A549 (cell line): ENCODE results near the gene CTPS2. TPM values are rescaled to one million over a fixed set of nuclear protein-coding genes. Genes with fewer than 3 reads are reported as not detected.

ENCODE experiments used
- ATAC-seq, 2 experiments: fragments of 200-7000 bp in 1 of 2; fragments of >200 bp in 1 of 2; cut with Nextera tagmentation in 1 of 2; cut with Tn5 transposase in 1 of 2; 3 replicates each; pipeline versions ENCODE4 v1.8.0 to v1.9.1; 2018 to 2020; ENCODE audit warnings: mild to moderate bottlenecking in 1 of 2, moderate library complexity in 1 of 2
- CTCF ChIA-PET: fragments of 300-600 bp; sonication (Branson Sonifier 250); formaldehyde crosslinking; extraction: SDS; loops from one replicate; lab custom pipeline; 2021; ENCODE audit warnings: antibody characterized with exemption, inconsistent platforms; lab: Yijun Ruan, JAX
- POLR2A ChIA-PET: fragments of 350-600 bp; formaldehyde crosslinking; extraction: SDS; loops from one replicate; lab custom pipeline; 2021; ENCODE audit warnings: antibody characterized with exemption, inconsistent platforms; lab: Yijun Ruan, JAX
- DNase-seq, 2 experiments: peaks; one replicate each; pipeline versions ENCODE4 v3.0.0 to v3.0.0-alpha.2; 2011 to 2016; ENCODE audit warnings: low read depth in 1 of 2, low spot score in 1 of 2
- FAIRE-seq: peaks from 2 replicates; lab custom pipeline; 2011; peaks lifted over from hg19 to GRCh38; lab: Jason Lieb, UNC
- H3K27ac ChIP-seq, 2 experiments: fragments of >200 bp; sonication (Bioruptor Twin); formaldehyde crosslinking; 3 replicates each; pipeline ENCODE4 v1.5.1; 2016 to 2017
- H3K4me1 ChIP-seq: fragments of >200 bp; sonication (Bioruptor Twin); formaldehyde crosslinking; 3 replicates; pipeline ENCODE4 v1.6.1; 2016
- H3K4me2 ChIP-seq: fragments of >200 bp; sonication (Bioruptor Twin); formaldehyde crosslinking; 3 replicates; pipeline ENCODE4 v1.6.1; 2016
- H3K4me3 ChIP-seq: fragments of >200 bp; sonication (Bioruptor Twin); formaldehyde crosslinking; 3 replicates; pipeline ENCODE4 v1.5.1; 2016
- H3K9me3 ChIP-seq: fragments of >200 bp; sonication (Bioruptor Twin); formaldehyde crosslinking; 3 replicates; pipeline ENCODE4 v1.6.1; 2016
- BCL3 ChIP-seq: fragments of >200 bp; sonication (Bioruptor Twin); formaldehyde crosslinking; IDR thresholded peaks from 3 replicates; pipeline ENCODE4 v1.6.1; 2016
- CBX8 ChIP-seq: fragments of 200-600 bp; sonication (generic); IDR thresholded peaks from 2 replicates; pipeline ENCODE4 v1.6.1; 2016
- CEBPB ChIP-seq, 2 experiments: fragments of >200 bp in 1 of 2; sonication (Bioruptor Twin) in 1 of 2; formaldehyde crosslinking in 1 of 2; IDR thresholded peaks; 2 replicates each; pipeline ENCODE4 v1.6.1; 2012 to 2016
- CHD2 ChIP-seq: fragments of 150-350 bp; IDR thresholded peaks from 2 replicates; pipeline ENCODE4 v1.6.1; 2014; ENCODE audit warnings: low read length; ENCODE audit not compliant: partially characterized antibody
- CTCF ChIP-seq: fragments of >200 bp; sonication (Bioruptor Twin); formaldehyde crosslinking; IDR thresholded peaks from 3 replicates; pipeline ENCODE4 v1.5.1; 2016
- EHF ChIP-seq: fragments of 250-450 bp; sonication (Bioruptor Pico); IDR thresholded peaks from 2 replicates; pipeline ENCODE4 v1.5.0; 2020; ENCODE audit warnings: mild to moderate bottlenecking
- ELK1 ChIP-seq: fragments of 150-350 bp; IDR thresholded peaks from 2 replicates; pipeline ENCODE4 v1.6.1; 2014; ENCODE audit warnings: low read depth, mild to moderate bottlenecking, low read length
- HDAC2 ChIP-seq: fragments of 200-600 bp; sonication (generic); IDR thresholded peaks from 2 replicates; pipeline ENCODE4 v1.6.1; 2016
- HEYL ChIP-seq: fragments of 250-450 bp; sonication (Bioruptor Pico); IDR thresholded peaks from 2 replicates; pipeline ENCODE4 v1.8.0; 2021; ENCODE audit warnings: mild to moderate bottlenecking, moderate library complexity
- HOXA7 ChIP-seq: fragments of 250-450 bp; sonication (Bioruptor Pico); IDR thresholded peaks from 2 replicates; pipeline ENCODE4 v1.5.0; 2020; ENCODE audit warnings: mild to moderate bottlenecking, moderate library complexity
- JUN ChIP-seq, 2 experiments: fragments of >200 bp; sonication (Bioruptor Twin); formaldehyde crosslinking; IDR thresholded peaks; 2 replicates in 1 of 2; 3 replicates in 1 of 2; pipeline ENCODE4 v1.6.1; 2016 to 2017
- KDM5A ChIP-seq: fragments of 200-600 bp; sonication (generic); IDR thresholded peaks from 2 replicates; pipeline ENCODE4 v1.6.1; 2016; ENCODE audit warnings: antibody characterized with exemption, mild to moderate bottlenecking
- NFE2L2 ChIP-seq: fragments of 150-350 bp; conservative IDR thresholded peaks from 2 replicates; pipeline ENCODE4 v1.6.1; 2014; ENCODE audit warnings: low read length
- PHF8 ChIP-seq: fragments of 200-600 bp; sonication (generic); IDR thresholded peaks from 2 replicates; pipeline ENCODE4 v1.6.1; 2016; ENCODE audit warnings: low read depth, mild to moderate bottlenecking, antibody characterized with exemption, moderate library complexity, borderline replicate concordance
- POLR2AphosphoS2 ChIP-seq: conservative IDR thresholded peaks from 2 replicates; pipeline ENCODE4 v1.6.1; 2012; ENCODE audit warnings: low read length, improper control_type of control experiment, inconsistent platforms
- RARB ChIP-seq: fragments of 250-450 bp; sonication (Bioruptor Pico); IDR thresholded peaks from 2 replicates; pipeline ENCODE4 v1.8.0; 2021; ENCODE audit warnings: mild to moderate bottlenecking, moderate library complexity
- REST ChIP-seq: fragments of 200-600 bp; sonication (generic); IDR thresholded peaks from 2 replicates; pipeline ENCODE4 v1.6.1; 2016; ENCODE audit warnings: antibody characterized with exemption, mild to moderate bottlenecking, moderate library complexity
- SMC3 ChIP-seq: fragments of >200 bp; sonication (Bioruptor Twin); formaldehyde crosslinking; IDR thresholded peaks from 3 replicates; pipeline ENCODE4 v1.6.1; 2018; ENCODE audit warnings: inconsistent platforms
- SREBF2 ChIP-seq: fragments of 450-650 bp; IDR thresholded peaks from 2 replicates; pipeline ENCODE4 v1.6.1; 2014; ENCODE audit warnings: mild to moderate bottlenecking, moderate library complexity
- TP53 ChIP-seq: fragments of 250-450 bp; sonication (Bioruptor Pico); IDR thresholded peaks from 2 replicates; pipeline ENCODE4 v1.5.0; 2021; ENCODE audit warnings: mild to moderate bottlenecking, moderate library complexity
- USF2 ChIP-seq: fragments of 450-650 bp; IDR thresholded peaks from 2 replicates; pipeline ENCODE4 v1.6.1; 2014; ENCODE audit warnings: antibody characterized with exemption
- ZFP36 ChIP-seq: fragments of 450-650 bp; IDR thresholded peaks from 2 replicates; pipeline ENCODE4 v1.6.1; 2014; ENCODE audit warnings: borderline replicate concordance; ENCODE audit not compliant: partially characterized antibody
- ZNF302 ChIP-seq: fragments of 250-450 bp; sonication (Bioruptor Pico); IDR thresholded peaks from 2 replicates; pipeline ENCODE4 v1.9.0; 2021; ENCODE audit warnings: inconsistent platforms, mild to moderate bottlenecking, moderate library complexity
- ZSCAN20 ChIP-seq: fragments of 250-450 bp; sonication (Bioruptor Pico); IDR thresholded peaks from 2 replicates; pipeline ENCODE4 v1.8.0; 2022; ENCODE audit warnings: mild to moderate bottlenecking, moderate library complexity
- WGBS: methylation state at CpG from one replicate; pipeline ENCODE4 v1.1.6; 2017; ENCODE audit errors: missing lambda C conversion rate; 5-methylcytosine and 5-hydroxymethylcytosine counted together
- polyA plus RNA-seq, 4 experiments: library from polyadenylated mRNA; depleted of rRNA in 3 of 4; stranded (reverse); fragments of >200 nt; fragmentation: RNase III in 1 of 4; extraction: RNeasy Plus Mini Kit Qiagen cat#74134 plus additional on column Dnase treatment in 1 of 4; gene quantifications; 2 replicates in 3 of 4; 3 replicates in 1 of 4; pipeline ENCODE4 v1.2.3, GENCODE V29; 2011 to 2017
- TF ChIP-seq, protein P1 (sequence below): fragments of >200 bp; sonication (Bioruptor Twin); formaldehyde crosslinking; IDR thresholded peaks from 2 replicates; pipeline ENCODE4 v1.6.1; 2016

Gene CTPS2
- polyA plus RNA-seq, 2 of the 4 experiments (the other 2 are of a cell fraction): 11.1 to 18.5 TPM

DNA sequence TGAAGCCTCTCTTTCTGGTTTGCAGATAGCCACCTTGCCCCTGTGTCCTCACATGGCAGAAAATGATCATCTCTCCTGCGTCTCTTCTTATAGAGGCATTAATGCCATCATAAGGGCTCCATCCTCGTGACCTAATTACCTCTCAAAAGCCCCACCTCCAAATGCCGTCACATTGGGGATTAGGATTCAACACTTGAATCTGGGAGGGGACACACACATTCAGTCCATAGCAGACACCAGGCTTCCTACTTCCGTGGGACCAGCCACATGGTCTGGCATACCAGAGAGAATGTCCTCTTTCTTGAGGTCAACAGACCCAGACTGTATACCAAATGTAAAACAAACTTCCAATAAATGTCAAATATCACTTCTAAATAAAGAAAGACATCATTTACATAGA is 144.8 kb downstream of the CTPS2 start:
- TF ChIP-seq PHF8 (no peak), BCL3 (no peak), KDM5A (no peak), JUN (IDR thresholded peaks at IDR 0.05) (no peak), NFE2L2 (no peak), HOXA7 (CRISPR knock-in tag) (no peak)
- TF ChIP-seq, protein P1, sequence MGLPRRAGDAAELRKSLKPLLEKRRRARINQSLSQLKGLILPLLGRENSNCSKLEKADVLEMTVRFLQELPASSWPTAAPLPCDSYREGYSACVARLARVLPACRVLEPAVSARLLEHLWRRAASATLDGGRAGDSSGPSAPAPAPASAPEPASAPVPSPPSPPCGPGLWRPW: no peak
- no peak overlapping the region for H3K4me2 ChIP-seq
- WGBS: 82% methylated on average over 4 of the region's 4 CpGs
- H3K4me3 ChIP-seq: no peak overlapping the region
- DNase-seq: no peak
- no peak for ATAC-seq
- FAIRE-seq: no peak
- no peaks in the 10 kb centered on the region for H3K4me1 ChIP-seq
- no peak overlapping the region for H3K27ac ChIP-seq
- H3K9me3 ChIP-seq: no peaks in the 10 kb centered on the region
- POLR2A ChIA-PET: no interaction called here
- CTCF ChIA-PET: interaction anchor here (0.7 kb wide), 1 partner anchor 133 kb away, joined by 3 read pairs; no protein-coding TSS in a partner anchor

DNA sequence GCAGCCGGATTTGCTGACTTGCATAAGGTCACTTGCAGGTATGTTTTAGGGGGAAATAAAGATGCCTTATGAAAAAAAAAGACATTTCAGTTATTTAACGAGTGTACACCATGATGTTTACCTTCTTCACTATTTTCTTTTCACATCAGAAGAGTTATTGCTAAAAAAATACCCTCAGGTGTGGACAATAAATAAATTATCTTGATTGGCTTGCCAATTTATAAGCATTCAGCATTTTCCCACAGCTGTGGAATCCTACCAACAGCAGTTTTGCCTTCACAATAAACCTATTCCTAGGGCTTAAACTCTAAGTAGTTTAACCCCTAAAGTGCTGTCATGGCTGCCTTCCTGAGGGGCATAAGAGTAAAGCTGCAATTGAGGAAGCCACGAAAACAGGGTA is 145.9 kb downstream of the CTPS2 start:
- H3K4me3 ChIP-seq: no peak overlapping the region
- H3K4me2 ChIP-seq: no peak overlapping the region
- CTCF ChIA-PET: no interaction called here
- WGBS: 26% methylated on average over 3 of the region's 3 CpGs
- POLR2A ChIA-PET: no interaction called here
- ATAC-seq (no peak), FAIRE-seq (no peak), DNase-seq (no peak)
- H3K9me3 ChIP-seq: no peaks in the 10 kb centered on the region
- H3K4me1 ChIP-seq: no peaks in the 10 kb centered on the region
- H3K27ac ChIP-seq: no peak overlapping the region
- TF ChIP-seq POLR2AphosphoS2 (no peak), ZNF302 (CRISPR knock-in tag) (no peak), TP53 (CRISPR knock-in tag) (no peak), RARB (CRISPR knock-in tag) (no peak), CHD2 (no peak), EHF (CRISPR knock-in tag) (no peak)

- Histone ChIP-seq H3K27ac (no peak overlapping the region), H3K4me2 (no peak overlapping the region), H3K9me3 (no peaks in the 10 kb centered on the region), H3K4me3 (no peak overlapping the region)
- ChIA-PET POLR2A (no interaction called here), CTCF (no interaction called here)
- no peak for DNase-seq
- no peak for TF ChIP-seq ZFP36
- TF ChIP-seq ELK1: no peak
- TF ChIP-seq REST: no peak
- TF ChIP-seq SREBF2: no peak
- TF ChIP-seq SMC3: no peak
- TF ChIP-seq CTCF: no peak
- no peak for TF ChIP-seq ZSCAN20 (CRISPR knock-in tag)
- no peak for TF ChIP-seq CBX8
- no peak for TF ChIP-seq KDM5A
- no peak for TF ChIP-seq HDAC2
- TF ChIP-seq CEBPB (IDR thresholded peaks at IDR 0.05): no peak
- no peak for TF ChIP-seq HEYL (CRISPR knock-in tag)
- TF ChIP-seq USF2: no peak
- TF ChIP-seq POLR2AphosphoS2: no peak
- no peak for TF ChIP-seq HOXA7 (CRISPR knock-in tag)
- TF ChIP-seq, all 56 proteins: peak for 0
- WGBS: 46% methylated on average over 4 of the region's 4 CpGs
- H3K4me1 ChIP-seq: no peaks in the 10 kb centered on the region
- FAIRE-seq (no peak), ATAC-seq (no peak)
Observed at GRCh38 chrX:16560173-16560572, 152.3 kb downstream of the CTPS2 start.
